H9 (cell line): ENCODE measurements around the gene MDFIC. TPM values are rescaled to one million over a fixed set of nuclear protein-coding genes. Genes with fewer than 3 reads are reported as not detected.

ENCODE experiments used
- DNase-seq: peaks from one replicate; pipeline ENCODE4 v3.0.0-alpha.2; 2017
- H2AFZ ChIP-seq: one replicate; pipeline ENCODE4 v1.6.1; 2013; ENCODE audit warnings: mild to moderate bottlenecking, low read length, control low read depth, moderate library complexity
- H2AK5ac ChIP-seq: 2 replicates; pipeline ENCODE4 v1.6.1; 2013; ENCODE audit warnings: low read length, control low read depth, mixed read lengths; ENCODE audit not compliant: insufficient read length
- H2BK120ac ChIP-seq: one replicate; pipeline ENCODE4 v1.6.1; 2013; ENCODE audit warnings: low read depth, mild to moderate bottlenecking, low read length, control low read depth, inconsistent platforms; ENCODE audit not compliant: poor library complexity, severe bottlenecking
- H2BK12ac ChIP-seq: 2 replicates; pipeline ENCODE4 v1.6.1; 2013; ENCODE audit warnings: low read length, control low read depth, mixed read lengths, low read depth; ENCODE audit not compliant: insufficient read length
- H2BK15ac ChIP-seq: 2 replicates; pipeline ENCODE4 v1.6.1; 2013; ENCODE audit warnings: low read depth, low read length, control low read depth
- H2BK20ac ChIP-seq: one replicate; pipeline ENCODE4 v1.6.1; 2013; ENCODE audit warnings: low read depth, mild to moderate bottlenecking, low read length, control low read depth, inconsistent platforms; ENCODE audit not compliant: poor library complexity, severe bottlenecking
- H2BK5ac ChIP-seq: 2 replicates; pipeline ENCODE4 v1.6.1; 2013; ENCODE audit warnings: low read length, control low read depth, mixed read lengths; ENCODE audit not compliant: insufficient read length
- H3K14ac ChIP-seq: 2 replicates; pipeline ENCODE4 v1.6.1; 2013; ENCODE audit warnings: low read length, control low read depth; ENCODE audit not compliant: insufficient read depth
- H3K18ac ChIP-seq: 2 replicates; pipeline ENCODE4 v1.6.1; 2013; ENCODE audit warnings: low read depth, mild to moderate bottlenecking, mixed read lengths, low read length, control low read depth; ENCODE audit not compliant: insufficient read length
- H3K23ac ChIP-seq: 2 replicates; pipeline ENCODE4 v1.6.1; 2013; ENCODE audit warnings: low read length, control low read depth, mixed read lengths, low read depth; ENCODE audit not compliant: insufficient read length
- H3K23me2 ChIP-seq: 2 replicates; pipeline ENCODE4 v1.6.1; 2013; ENCODE audit warnings: low read depth, mild to moderate bottlenecking, mixed read lengths, low read length, control low read depth; ENCODE audit not compliant: insufficient read length, poor library complexity, severe bottlenecking
- H3K27ac ChIP-seq: 2 replicates; pipeline ENCODE4 v1.5.1; 2013; ENCODE audit warnings: low read length, control low read depth, mixed read lengths, low read depth; ENCODE audit not compliant: insufficient read length
- H3K27me3 ChIP-seq: 2 replicates; pipeline ENCODE4 v1.6.1; 2013; ENCODE audit warnings: low read length, control low read depth, inconsistent platforms; ENCODE audit not compliant: insufficient read depth
- H3K4ac ChIP-seq: 2 replicates; pipeline ENCODE4 v1.6.1; 2013; ENCODE audit warnings: low read depth, mild to moderate bottlenecking, control low read depth, inconsistent platforms, low read length, moderate library complexity
- H3K4me1 ChIP-seq: 2 replicates; pipeline ENCODE4 v1.6.1; 2013; ENCODE audit warnings: low read length, control low read depth, inconsistent platforms; ENCODE audit not compliant: insufficient read depth
- H3K4me2 ChIP-seq: 2 replicates; pipeline ENCODE4 v1.6.1; 2013; ENCODE audit warnings: low read length, control low read depth, mixed read lengths; ENCODE audit not compliant: insufficient read length, insufficient read depth
- H3K56ac ChIP-seq: 2 replicates; pipeline ENCODE4 v1.6.1; 2013; ENCODE audit warnings: low read depth, mild to moderate bottlenecking, mixed read lengths, low read length, control low read depth; ENCODE audit not compliant: insufficient read length
- H3K79me1 ChIP-seq: 2 replicates; pipeline ENCODE4 v1.6.1; 2013; ENCODE audit warnings: low read depth, mild to moderate bottlenecking, moderate library complexity, low read length, control low read depth, inconsistent platforms; ENCODE audit not compliant: insufficient read depth, poor library complexity, severe bottlenecking
- H3K79me2 ChIP-seq: 2 replicates; pipeline ENCODE4 v1.6.1; 2013; ENCODE audit warnings: low read length, control low read depth, inconsistent platforms; ENCODE audit not compliant: insufficient read depth
- H3K9ac ChIP-seq: 2 replicates; pipeline ENCODE4 v1.6.1; 2013; ENCODE audit warnings: low read length, control low read depth, mixed read lengths; ENCODE audit not compliant: insufficient read length; ENCODE audit errors: extremely low read depth
- H3K9me3 ChIP-seq: one replicate; pipeline ENCODE4 v1.6.1; 2013; ENCODE audit warnings: low read depth, low read length, inconsistent platforms; ENCODE audit not compliant: control insufficient read depth
- H3T11ph ChIP-seq: one replicate; pipeline ENCODE4 v1.6.1; 2013; ENCODE audit warnings: mild to moderate bottlenecking, low read length, control low read depth, inconsistent platforms
- H4K20me1 ChIP-seq: one replicate; pipeline ENCODE4 v1.6.1; 2013; ENCODE audit not compliant: control insufficient read depth, insufficient read length, insufficient read depth
- H4K5ac ChIP-seq: 2 replicates; pipeline ENCODE4 v1.6.1; 2013; ENCODE audit warnings: low read depth, mild to moderate bottlenecking, mixed read lengths, low read length, control low read depth; ENCODE audit not compliant: insufficient read length
- H4K8ac ChIP-seq: replicated peaks from 2 replicates; pipeline ENCODE4 v1.6.1; 2013; ENCODE audit warnings: low read length, control low read depth, mixed read lengths, low read depth; ENCODE audit not compliant: insufficient read length
- H4K91ac ChIP-seq: 2 replicates; pipeline ENCODE4 v1.6.1; 2013; ENCODE audit warnings: low read depth, mild to moderate bottlenecking, moderate library complexity, mixed read lengths, low read length, control low read depth; ENCODE audit not compliant: insufficient read length
- H3K27ac Mint-ChIP-seq, 3 experiments: 2 replicates in 2 of 3; 3 replicates in 1 of 3; pipeline ENCODE4 v1.8.0; 2020 to 2021; ENCODE audit warnings: mixed read lengths in 3 of 3, mild to moderate bottlenecking in 1 of 3, moderate library complexity in 1 of 3
- H3K27me3 Mint-ChIP-seq: 2 replicates; pipeline ENCODE4 v1.8.0; 2021; ENCODE audit warnings: low read depth, mild to moderate bottlenecking, moderate library complexity, mixed read lengths
- H3K36me3 Mint-ChIP-seq, 3 experiments: 2 replicates in 2 of 3; 3 replicates in 1 of 3; pipeline ENCODE4 v1.8.0; 2020 to 2021; ENCODE audit warnings: low read depth in 3 of 3, mixed read lengths in 3 of 3; ENCODE audit not compliant: insufficient read depth in 1 of 3
- H3K4me1 Mint-ChIP-seq, 2 experiments: 2 replicates each; pipeline ENCODE4 v1.8.0; 2020; ENCODE audit warnings: mixed read lengths in 2 of 2
- H3K4me3 Mint-ChIP-seq, 2 experiments: 2 replicates in 1 of 2; 3 replicates in 1 of 2; pipeline ENCODE4 v1.8.0; 2020 to 2021; ENCODE audit warnings: mild to moderate bottlenecking in 2 of 2, mixed read lengths in 2 of 2, moderate library complexity in 1 of 2
- H3K9me3 Mint-ChIP-seq, 2 experiments: 2 replicates in 1 of 2; 3 replicates in 1 of 2; pipeline ENCODE4 v1.8.0; 2020; ENCODE audit warnings: mild to moderate bottlenecking in 2 of 2, mixed read lengths in 2 of 2, moderate library complexity in 1 of 2
- CTCF ChIP-seq: fragments of 200-600 bp; sonication (generic); conservative IDR thresholded peaks from 3 replicates; pipeline ENCODE4 v1.8.0; 2021; ENCODE audit warnings: antibody characterized with exemption, mild to moderate bottlenecking
- WGBS: extraction: QIAGEN DNeasy Blood & Tissue Kit; methylation state at CpG from one replicate; pipeline ENCODE4 v1.1.7; 2013; ENCODE audit warnings: missing lambda C conversion rate, low lambda C conversion rate, mixed read lengths; ENCODE audit not compliant: insufficient read length; ENCODE audit errors: extremely low coverage; 5-methylcytosine and 5-hydroxymethylcytosine counted together
- total RNA-seq: library from RNA; stranded (reverse); gene quantifications from 2 replicates; pipeline ENCODE4 v1.2.1, GENCODE V29; 2021

Gene MDFIC
- total RNA-seq, 1 experiment from 2014 or later = 2.0 TPM

- H3K56ac ChIP-seq = no peak overlapping the region
- H3K4me1 Mint-ChIP-seq = peaks cover 0 to 3% of the 10 kb centered on the region in 2 experiments; a peak in 1 of 4 replicates
- H3K27ac Mint-ChIP-seq = no peak overlapping the region; a peak in 1 of 7 replicates
- H3K14ac ChIP-seq = no peak overlapping the region
- H2BK12ac ChIP-seq = no peak overlapping the region
- no peaks in the 10 kb centered on the region for H4K20me1 ChIP-seq
- no peaks in the 10 kb centered on the region; a peak in 1 of 7 replicates for H3K36me3 Mint-ChIP-seq
- no peaks in the 10 kb centered on the region for H3K9me3 Mint-ChIP-seq
- H2BK5ac ChIP-seq = no peak overlapping the region
- no peak overlapping the region for H3K9ac ChIP-seq
- H2BK20ac ChIP-seq = no peak overlapping the region
- H3K23ac ChIP-seq = no peak overlapping the region
- no CpG with 5 or more reads among the region's 5 CpGs for WGBS
- no peak overlapping the region for H2AK5ac ChIP-seq
- H3K4ac ChIP-seq = no peak overlapping the region
- no peaks in the 10 kb centered on the region for H3K27me3 Mint-ChIP-seq
- H3K4me2 ChIP-seq = no peak overlapping the region
- H4K5ac ChIP-seq = no peak overlapping the region
- no peak for DNase-seq
- no peaks in the 10 kb centered on the region for H3K9me3 ChIP-seq
- no peaks in the 10 kb centered on the region for H3K79me1 ChIP-seq
- H3K27me3 ChIP-seq = no peaks in the 10 kb centered on the region
- no peak overlapping the region for H3K27ac ChIP-seq
- H2BK120ac ChIP-seq = no peak overlapping the region
- H3T11ph ChIP-seq = no peak overlapping the region
- H3K18ac ChIP-seq = no peak overlapping the region
- H4K91ac ChIP-seq = no peak overlapping the region
- H3K23me2 ChIP-seq = no peaks in the 10 kb centered on the region
- H4K8ac ChIP-seq = no peak overlapping the region
- no peaks in the 10 kb centered on the region; the same call in 1 of the 2 replicates for H3K4me1 ChIP-seq
- H2BK15ac ChIP-seq = no peak overlapping the region
- no peaks in the 10 kb centered on the region for H3K79me2 ChIP-seq
- H3K4me3 Mint-ChIP-seq = no peak overlapping the region
- TF ChIP-seq CTCF = no peak
- no peak overlapping the region for H2AFZ ChIP-seq
Measured at GRCh38 chr7:114933658-114934057, 11.8 kb downstream of the MDFIC start.
